Neural cell (in vitro differentiated cells): Measurements from ENCODE around the gene PACS1.

Experiments used
- CTCF ChIP-seq: fragments of 450-650 bp; IDR thresholded peaks from 2 replicates; pipeline ENCODE4 v1.5.1; 2014; ENCODE audit warnings: antibody characterized with exemption, mild to moderate bottlenecking, moderate library complexity; ENCODE audit not compliant: poor library complexity, severe bottlenecking
- EZH2 ChIP-seq: fragments of 200-600, 300-800 bp; shearing (Covaris generic), sonication (generic); IDR thresholded peaks from 2 replicates; pipeline ENCODE4 v1.6.1; 2014; ENCODE audit warnings: antibody characterized with exemption, low read length, borderline replicate concordance, mild to moderate bottlenecking; ENCODE audit not compliant: insufficient read depth, poor library complexity, severe bottlenecking
- MXI1 ChIP-seq: fragments of 450-650 bp; conservative IDR thresholded peaks from 2 replicates; pipeline ENCODE4 v1.6.1; 2014; ENCODE audit warnings: antibody characterized with exemption, mild to moderate bottlenecking; ENCODE audit not compliant: poor library complexity, severe bottlenecking
- POLR2AphosphoS5 ChIP-seq: IDR thresholded peaks from 2 replicates; pipeline ENCODE4 v1.6.1; 2012
- RAD21 ChIP-seq: fragments of 450-650 bp; conservative IDR thresholded peaks from 2 replicates; pipeline ENCODE4 v1.6.1; 2014; ENCODE audit warnings: antibody characterized with exemption, mild to moderate bottlenecking, moderate library complexity
- REST ChIP-seq: IDR thresholded peaks from 2 replicates; pipeline ENCODE4 v1.6.1; 2012; ENCODE audit warnings: borderline replicate concordance
- SMC3 ChIP-seq: fragments of 450-650 bp; conservative IDR thresholded peaks from 2 replicates; pipeline ENCODE4 v1.6.1; 2014; ENCODE audit warnings: antibody characterized with exemption, mild to moderate bottlenecking, moderate library complexity; ENCODE audit not compliant: poor library complexity
- TAF1 ChIP-seq: IDR thresholded peaks from 2 replicates; pipeline ENCODE4 v1.6.1; 2012; ENCODE audit warnings: low read depth

GRCh38 chr11:66046901-66047300 lies 23.2 kb upstream of the PACS1 start:
- no peak for TF ChIP-seq CTCF
- TF ChIP-seq POLR2AphosphoS5, result no peak
- no peak for TF ChIP-seq TAF1
- TF ChIP-seq REST, result no peak
- TF ChIP-seq RAD21, result no peak
- TF ChIP-seq EZH2, result no peak
- no peak for TF ChIP-seq MXI1
- no peak for TF ChIP-seq SMC3
